ENCODE measurements around the gene NOTCH2. TPM values are rescaled to one million over a fixed set of nuclear protein-coding genes. Genes with fewer than 3 reads are reported as not detected.

NOTCH2 gene
- total and polyA plus RNA-seq, 8 donors = 0.92 to 191 (median 30.4) TPM

- Histone ChIP-seq H3K9me3 (peaks cover 0 to 8% (median under 1%) of the 10 kb centered on the region in 4 donors), H3K27ac (no peak overlapping the region), H3K27me3 (peaks cover 0 to 15% (median 0%) of the 10 kb centered on the region in 3 donors), H3K4me1 (no peaks in the 10 kb centered on the region), H3K4me3 (no peak overlapping the region), H3K36me3 (no peaks in the 10 kb centered on the region)
- TF ChIP-seq EP300 (IDR thresholded peaks at IDR 0.05) (no peak), POLR2AphosphoS5 (IDR thresholded peaks at IDR 0.05) (no peak), POLR2A (IDR thresholded peaks at IDR 0.05) (no peak), CTCF (IDR thresholded peaks at IDR 0.05) (no peak)
- DNase-seq = no peak
- WGBS, 5 donors = 56 to 73% (median 60%) methylated on average over 6 of the region's 6 CpGs
- intact Hi-C loops (cut with DNase I; ENCODE audit: low total_unique reads) = no loop called here
These were observed 176.1 kb downstream of the NOTCH2 start for GRCh38 chr1:119893238-119893791.

GRCh38 chr1:119891386-119891785, 178.1 kb downstream of the NOTCH2 start:
- 73 to 89% (median 81%) methylated on average over 1 of the region's 1 CpG for WGBS, 5 donors
- Histone ChIP-seq H3K27ac (no peak overlapping the region), H3K9me3 (peaks cover 0 to 10% (median 4%) of the 10 kb centered on the region in 4 donors), H3K4me1 (no peaks in the 10 kb centered on the region), H3K4me3 (no peak overlapping the region), H3K27me3 (peaks cover 0 to 7% (median 0%) of the 10 kb centered on the region in 3 donors), H3K36me3 (no peaks in the 10 kb centered on the region)
- TF ChIP-seq POLR2AphosphoS5 (IDR thresholded peaks at IDR 0.05) (no peak), POLR2A (IDR thresholded peaks at IDR 0.05) (no peak), CTCF (IDR thresholded peaks at IDR 0.05) (no peak), EP300 (IDR thresholded peaks at IDR 0.05) (no peak)
- intact Hi-C loops (cut with DNase I; ENCODE audit: low total_unique reads) = no loop called here
- DNase-seq = no peak

DNA sequence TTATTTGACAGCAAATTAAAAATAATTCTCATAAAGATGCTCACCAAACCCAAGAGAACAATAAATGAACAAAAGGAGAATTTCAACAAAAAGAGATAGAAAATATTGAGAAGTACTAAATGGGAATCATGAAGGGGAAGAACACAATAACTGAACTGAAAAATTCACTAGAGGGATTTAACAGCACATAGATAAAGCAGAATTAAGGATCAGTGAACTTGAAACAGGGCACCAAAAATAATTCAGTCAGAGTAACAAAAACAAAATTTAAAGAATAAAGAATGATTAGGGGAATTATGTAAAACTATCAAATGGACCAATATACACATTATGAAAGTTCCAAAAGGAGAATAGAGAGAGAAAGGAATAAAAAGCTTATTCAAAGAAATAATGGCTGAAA, 181.0 kb downstream of the NOTCH2 start:
- Histone ChIP-seq H3K9me3 (peaks cover 0 to 10% (median 4%) of the 10 kb centered on the region in 4 donors), H3K27ac (no peak overlapping the region), H3K4me3 (no peak overlapping the region), H3K4me1 (no peaks in the 10 kb centered on the region), H3K36me3 (no peaks in the 10 kb centered on the region), H3K27me3 (peaks cover 0 to 3% (median 0%) of the 10 kb centered on the region in 3 donors)
- intact Hi-C loops (cut with DNase I; ENCODE audit: low total_unique reads) = no loop called here
- no peak for DNase-seq
- no peak for TF ChIP-seq POLR2A (IDR thresholded peaks at IDR 0.05)
- no peak for TF ChIP-seq EP300 (IDR thresholded peaks at IDR 0.05)
- TF ChIP-seq CTCF (IDR thresholded peaks at IDR 0.05) = no peak
- TF ChIP-seq POLR2AphosphoS5 (IDR thresholded peaks at IDR 0.05) = no peak

DNA sequence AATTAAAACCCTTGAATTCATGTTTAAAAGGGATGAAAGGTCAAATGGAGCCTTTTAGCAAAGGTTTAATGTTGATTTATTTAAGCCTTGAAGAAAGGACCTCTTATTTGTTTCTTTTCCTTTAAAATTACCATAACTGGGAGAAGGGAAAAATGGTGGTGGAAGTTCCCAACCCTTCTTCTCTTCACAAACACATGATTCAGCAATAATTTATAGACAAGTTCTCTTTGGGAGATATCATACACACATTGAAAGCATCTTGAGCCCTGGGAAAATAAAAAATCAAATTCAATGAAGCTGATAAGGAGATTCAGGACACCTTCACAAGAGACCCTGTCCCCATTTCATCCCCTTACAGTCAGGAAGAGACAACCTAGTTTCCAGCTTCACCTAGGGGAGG, 182.0 kb downstream of the NOTCH2 start:
- H3K27me3 ChIP-seq = peaks cover 0 to 3% (median 0%) of the 10 kb centered on the region in 3 donors
- DNase-seq = no peak
- no peaks in the 10 kb centered on the region for H3K36me3 ChIP-seq
- intact Hi-C loops (cut with DNase I; ENCODE audit: low total_unique reads) = no loop called here
- TF ChIP-seq EP300 (IDR thresholded peaks at IDR 0.05) = no peak
- TF ChIP-seq POLR2AphosphoS5 (IDR thresholded peaks at IDR 0.05) = no peak
- TF ChIP-seq CTCF (IDR thresholded peaks at IDR 0.05) = no peak
- no peak overlapping the region for H3K27ac ChIP-seq
- H3K4me3 ChIP-seq = no peak overlapping the region
- H3K4me1 ChIP-seq = no peaks in the 10 kb centered on the region
- peaks cover 0 to 10% (median 4%) of the 10 kb centered on the region in 4 donors for H3K9me3 ChIP-seq
